Stomach smooth muscle (tissue), 2 donors: Measurements from ENCODE around the gene MAP1LC3B.

Experiments used
- H3K27ac ChIP-seq: one replicate; pipeline ENCODE4 v1.7.0; 2013; ENCODE audit warnings: mild to moderate bottlenecking, low read length, inconsistent platforms
- H3K27me3 ChIP-seq, 2 donors: one replicate each; pipeline ENCODE4 v1.7.0; 2013; ENCODE audit warnings: low read length in 2 of 2; ENCODE audit not compliant: insufficient read depth in 2 of 2, control insufficient read depth in 1 of 2
- H3K36me3 ChIP-seq, 2 donors: one replicate each; pipeline ENCODE4 v1.7.0; 2013; ENCODE audit warnings: low read length in 2 of 2; ENCODE audit not compliant: control insufficient read depth in 2 of 2, insufficient read depth in 2 of 2
- H3K4me1 ChIP-seq: one replicate; pipeline ENCODE4 v1.7.0; 2013; ENCODE audit warnings: low read length; ENCODE audit not compliant: control insufficient read depth, insufficient read depth
- H3K4me3 ChIP-seq, 2 donors: one replicate each; pipeline ENCODE4 v1.7.0; 2013; ENCODE audit warnings: low read length in 2 of 2
- H3K9ac ChIP-seq, 2 donors: one replicate each; pipeline ENCODE4 v1.7.0; 2013; ENCODE audit warnings: low read length in 2 of 2, mild to moderate bottlenecking in 1 of 2
- H3K9me3 ChIP-seq, 2 donors: one replicate each; pipeline ENCODE4 v1.7.0; 2013; ENCODE audit warnings: low read length in 2 of 2; ENCODE audit not compliant: control insufficient read depth in 2 of 2
- donor health status: healthy.
- donor health status: Pancreatic carcinoma.

Gene MAP1LC3B

GRCh38 chr16:87411375-87412271, 19.5 kb downstream of the MAP1LC3B start:
- H3K27me3 ChIP-seq: no peaks in the 10 kb centered on the region
- peaks cover 48 to 58% of the 10 kb centered on the region in 2 donors for H3K36me3 ChIP-seq
- no peak overlapping the region for H3K4me3 ChIP-seq
- no peak overlapping the region for H3K27ac ChIP-seq
- no peaks in the 10 kb centered on the region for H3K4me1 ChIP-seq
- H3K9me3 ChIP-seq: no peaks in the 10 kb centered on the region
- no peak overlapping the region for H3K9ac ChIP-seq

GRCh38 chr16:87412371-87412995, 20.3 kb downstream of the MAP1LC3B start:
- no peak overlapping the region for H3K9ac ChIP-seq
- no peak overlapping the region for H3K27ac ChIP-seq
- H3K4me3 ChIP-seq: no peak overlapping the region
- no peaks in the 10 kb centered on the region for H3K9me3 ChIP-seq
- no peaks in the 10 kb centered on the region for H3K27me3 ChIP-seq
- H3K4me1 ChIP-seq: no peaks in the 10 kb centered on the region
- peaks cover 47 to 60% of the 10 kb centered on the region in 2 donors for H3K36me3 ChIP-seq

GRCh38 chr16:87412996-87413421, 20.9 kb downstream of the MAP1LC3B start:
- H3K4me1 ChIP-seq: no peaks in the 10 kb centered on the region
- H3K9ac ChIP-seq: no peak overlapping the region
- peaks cover 43 to 58% of the 10 kb centered on the region in 2 donors for H3K36me3 ChIP-seq
- H3K9me3 ChIP-seq: no peaks in the 10 kb centered on the region
- H3K27ac ChIP-seq: no peak overlapping the region
- no peak overlapping the region for H3K4me3 ChIP-seq
- H3K27me3 ChIP-seq: no peaks in the 10 kb centered on the region

- Histone ChIP-seq H3K9ac (no peak overlapping the region), H3K36me3 (peaks cover 43 to 57% of the 10 kb centered on the region in 2 donors), H3K9me3 (no peaks in the 10 kb centered on the region), H3K4me3 (no peak overlapping the region), H3K27ac (no peak overlapping the region), H3K4me1 (no peaks in the 10 kb centered on the region), H3K27me3 (no peaks in the 10 kb centered on the region)
Observed at GRCh38 chr16:87414251-87414680, 22.1 kb downstream of the MAP1LC3B start.

- no peak overlapping the region for H3K4me3 ChIP-seq
- H3K27ac ChIP-seq: no peak overlapping the region
- no peak overlapping the region for H3K9ac ChIP-seq
- no peaks in the 10 kb centered on the region for H3K4me1 ChIP-seq
- peaks cover 43 to 51% of the 10 kb centered on the region in 2 donors for H3K36me3 ChIP-seq
- no peaks in the 10 kb centered on the region for H3K9me3 ChIP-seq
- H3K27me3 ChIP-seq: no peaks in the 10 kb centered on the region
Observed at GRCh38 chr16:87415441-87415840, 23.3 kb downstream of the MAP1LC3B start.

- peaks cover 34 to 42% of the 10 kb centered on the region in 2 donors for H3K36me3 ChIP-seq
Observed at GRCh38 chr16:87416826-87417527, 24.8 kb downstream of the MAP1LC3B start.

GRCh38 chr16:87417528-87417910, 25.4 kb downstream of the MAP1LC3B start:
- Histone ChIP-seq H3K27ac (no peak overlapping the region), H3K4me3 (no peak overlapping the region), H3K9me3 (no peaks in the 10 kb centered on the region), H3K4me1 (no peaks in the 10 kb centered on the region), H3K36me3 (peaks cover 31 to 36% of the 10 kb centered on the region in 2 donors), H3K9ac (no peak overlapping the region), H3K27me3 (no peaks in the 10 kb centered on the region)

More at GRCh38 chr16:87416826-87417527, 24.8 kb downstream of the MAP1LC3B start:
- no peaks in the 10 kb centered on the region for H3K9me3 ChIP-seq
- no peaks in the 10 kb centered on the region for H3K4me1 ChIP-seq
- H3K27me3 ChIP-seq: no peaks in the 10 kb centered on the region
- H3K27ac ChIP-seq: no peak overlapping the region
- H3K4me3 ChIP-seq: no peak overlapping the region
- no peak overlapping the region for H3K9ac ChIP-seq

- Histone ChIP-seq H3K4me3 (no peak overlapping the region), H3K4me1 (no peaks in the 10 kb centered on the region), H3K27ac (no peak overlapping the region), H3K9me3 (no peaks in the 10 kb centered on the region), H3K27me3 (no peaks in the 10 kb centered on the region), H3K36me3 (peaks cover 34 to 38% of the 10 kb centered on the region in 2 donors), H3K9ac (no peak overlapping the region)
Observed at GRCh38 chr16:87418216-87418615, 26.1 kb downstream of the MAP1LC3B start.

GRCh38 chr16:87418644-87419043, 26.5 kb downstream of the MAP1LC3B start:
- H3K9ac ChIP-seq: no peak overlapping the region
- peaks cover 34 to 41% of the 10 kb centered on the region in 2 donors for H3K36me3 ChIP-seq
- H3K27me3 ChIP-seq: no peaks in the 10 kb centered on the region
- no peaks in the 10 kb centered on the region for H3K9me3 ChIP-seq
- no peaks in the 10 kb centered on the region for H3K4me1 ChIP-seq
- no peak overlapping the region for H3K4me3 ChIP-seq
- no peak overlapping the region for H3K27ac ChIP-seq

- no peaks in the 10 kb centered on the region for H3K4me1 ChIP-seq
- no peak overlapping the region for H3K27ac ChIP-seq
- H3K4me3 ChIP-seq: no peak overlapping the region
- H3K9ac ChIP-seq: no peak overlapping the region
- no peaks in the 10 kb centered on the region for H3K27me3 ChIP-seq
- H3K36me3 ChIP-seq: peaks cover 38 to 42% of the 10 kb centered on the region in 2 donors
- H3K9me3 ChIP-seq: no peaks in the 10 kb centered on the region
Observed at GRCh38 chr16:87420026-87421002, 28.2 kb downstream of the MAP1LC3B start.
